ENCODE measurements around the gene UBE2Z. TPM values are rescaled to one million over a fixed set of nuclear protein-coding genes. Genes with fewer than 3 reads are reported as not detected.
A peak's percentile ranks its signal among the peaks of the same experiment; 100 is the strongest.

Gene UBE2Z
- total and polyA plus RNA-seq, 2 of the 13 experiments (the other 11 are each of a cell fraction or from before 2014, with no cell fraction given): 63.2 to 122 TPM

DNA sequence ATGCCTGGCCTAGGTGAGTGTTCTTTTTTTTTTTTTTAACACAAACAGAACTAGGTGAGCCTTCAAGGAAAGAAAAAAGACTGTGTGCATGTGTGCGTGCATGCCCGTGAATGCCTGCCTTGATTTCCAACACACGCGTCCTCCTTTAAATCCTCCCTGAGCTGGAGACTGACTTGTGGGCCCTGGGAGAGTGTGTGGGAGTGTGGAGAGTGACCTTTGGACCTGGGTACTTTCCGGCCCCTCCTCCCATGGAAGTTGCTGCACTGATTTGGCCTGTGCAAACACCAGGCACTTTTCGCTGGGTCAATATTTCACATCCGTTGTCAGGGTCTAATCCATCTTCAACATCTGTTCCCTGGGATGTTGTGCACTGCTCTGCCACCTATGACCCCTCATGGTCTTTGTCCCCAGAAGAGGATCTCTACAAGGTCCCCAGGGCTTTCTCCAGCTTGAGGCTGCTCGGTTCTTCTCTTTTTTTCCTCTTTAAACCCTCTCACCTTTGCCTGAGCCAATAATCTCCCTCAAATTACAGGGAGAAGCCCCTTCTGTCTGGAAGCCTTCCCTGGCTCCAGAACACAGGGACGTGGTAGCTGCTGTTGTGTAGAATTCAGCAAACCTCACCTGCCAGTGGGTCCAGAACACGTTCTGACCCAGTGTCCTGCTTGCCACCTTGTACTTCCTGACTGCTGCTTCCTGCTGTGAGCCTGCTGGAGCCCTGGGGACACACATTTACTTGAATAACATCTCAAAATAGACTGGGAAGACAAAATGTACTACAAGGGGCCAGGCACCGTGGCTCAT lies 36.5 kb upstream of the UBE2Z start (continued):
- TF ChIP-seq, protein P1, sequence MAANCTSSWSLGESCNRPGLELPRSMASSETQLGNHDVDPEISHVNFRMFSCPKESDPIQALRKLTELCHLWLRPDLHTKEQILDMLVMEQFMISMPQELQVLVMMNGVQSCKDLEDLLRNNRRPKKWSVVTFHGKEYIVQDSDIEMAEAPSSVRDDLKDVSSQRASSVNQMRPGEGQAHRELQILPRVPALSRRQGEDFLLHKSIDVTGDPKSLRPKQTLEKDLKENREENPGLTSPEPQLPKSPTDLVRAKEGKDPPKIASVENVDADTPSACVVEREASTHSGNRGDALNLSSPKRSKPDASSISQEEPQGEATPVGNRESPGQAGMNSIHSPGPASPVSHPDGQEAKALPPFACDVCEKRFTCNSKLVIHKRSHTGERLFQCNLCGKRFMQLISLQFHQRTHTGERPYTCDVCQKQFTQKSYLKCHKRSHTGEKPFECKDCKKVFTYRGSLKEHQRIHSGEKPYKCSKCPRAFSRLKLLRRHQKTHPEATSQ (CRISPR knock-in tag; IDR thresholded peaks at IDR 0.05; ENCODE audit: borderline replicate concordance): peak; percentile 96; the same call in 1 of the 2 replicates
- TF ChIP-seq, protein P2, sequence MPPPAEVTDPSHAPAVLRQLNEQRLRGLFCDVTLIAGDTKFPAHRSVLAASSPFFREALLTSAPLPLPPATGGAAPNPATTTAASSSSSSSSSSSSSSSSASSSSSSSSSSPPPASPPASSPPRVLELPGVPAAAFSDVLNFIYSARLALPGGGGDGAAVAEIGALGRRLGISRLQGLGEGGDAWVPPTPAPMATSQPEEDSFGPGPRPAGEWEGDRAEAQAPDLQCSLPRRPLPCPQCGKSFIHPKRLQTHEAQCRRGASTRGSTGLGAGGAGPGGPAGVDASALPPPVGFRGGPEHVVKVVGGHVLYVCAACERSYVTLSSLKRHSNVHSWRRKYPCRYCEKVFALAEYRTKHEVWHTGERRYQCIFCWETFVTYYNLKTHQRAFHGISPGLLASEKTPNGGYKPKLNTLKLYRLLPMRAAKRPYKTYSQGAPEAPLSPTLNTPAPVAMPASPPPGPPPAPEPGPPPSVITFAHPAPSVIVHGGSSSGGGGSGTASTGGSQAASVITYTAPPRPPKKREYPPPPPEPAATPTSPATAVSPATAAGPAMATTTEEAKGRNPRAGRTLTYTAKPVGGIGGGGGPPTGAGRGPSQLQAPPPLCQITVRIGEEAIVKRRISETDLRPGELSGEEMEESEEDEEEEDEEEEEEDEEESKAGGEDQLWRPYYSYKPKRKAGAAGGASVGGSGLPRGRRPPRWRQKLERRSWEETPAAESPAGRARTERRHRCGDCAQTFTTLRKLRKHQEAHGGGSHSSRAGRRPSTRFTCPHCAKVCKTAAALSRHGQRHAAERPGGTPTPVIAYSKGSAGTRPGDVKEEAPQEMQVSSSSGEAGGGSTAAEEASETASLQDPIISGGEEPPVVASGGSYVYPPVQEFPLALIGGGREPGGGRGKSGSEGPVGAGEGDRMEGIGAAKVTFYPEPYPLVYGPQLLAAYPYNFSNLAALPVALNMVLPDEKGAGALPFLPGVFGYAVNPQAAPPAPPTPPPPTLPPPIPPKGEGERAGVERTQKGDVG (CRISPR knock-in tag; IDR thresholded peaks at IDR 0.05; ENCODE audit: borderline replicate concordance): peak; percentile 67; the same call in 1 of the 2 replicates
- TF ChIP-seq, protein P3, sequence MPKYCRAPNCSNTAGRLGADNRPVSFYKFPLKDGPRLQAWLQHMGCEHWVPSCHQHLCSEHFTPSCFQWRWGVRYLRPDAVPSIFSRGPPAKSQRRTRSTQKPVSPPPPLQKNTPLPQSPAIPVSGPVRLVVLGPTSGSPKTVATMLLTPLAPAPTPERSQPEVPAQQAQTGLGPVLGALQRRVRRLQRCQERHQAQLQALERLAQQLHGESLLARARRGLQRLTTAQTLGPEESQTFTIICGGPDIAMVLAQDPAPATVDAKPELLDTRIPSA (CRISPR knock-in tag; IDR thresholded peaks at IDR 0.05; ENCODE audit: borderline replicate concordance): no peak
- TF ChIP-seq KLF12 (CRISPR knock-in tag; IDR thresholded peaks at IDR 0.05; ENCODE audit: borderline replicate concordance) (no peak), NCOA1 (CRISPR knock-in tag; IDR thresholded peaks at IDR 0.05) (peak; percentile 42; the same call in 1 of the 2 replicates), PRPF4 (IDR thresholded peaks at IDR 0.05; ENCODE audit: low read depth, low read length, poor library complexity, severe bottlenecking) (peak; percentile 79), KLF11 (CRISPR knock-in tag; IDR thresholded peaks at IDR 0.05) (no peak), ZNF777 (CRISPR knock-in tag; IDR thresholded peaks at IDR 0.05) (no peak), ZNF790 (CRISPR knock-in tag; IDR thresholded peaks at IDR 0.05; ENCODE audit: borderline replicate concordance) (no peak; the same call in 1 of the 2 replicates), MYNN (CRISPR knock-in tag; IDR thresholded peaks at IDR 0.05; ENCODE audit: low read depth) (0 out of 2 replicates have a peak, but pooled peaks have one; percentile 64), ZNF572 (CRISPR knock-in tag; IDR thresholded peaks at IDR 0.05) (0 out of 2 replicates have a peak, but pooled peaks have one; percentile 18), JUN (CRISPR knock-in tag; IDR thresholded peaks at IDR 0.05) (0 out of 2 replicates have a peak, but pooled peaks have one; percentile 62), HOXA9 (CRISPR knock-in tag; IDR thresholded peaks at IDR 0.05; ENCODE audit: borderline replicate concordance) (no peak)
- TF ChIP-seq, protein P4, sequence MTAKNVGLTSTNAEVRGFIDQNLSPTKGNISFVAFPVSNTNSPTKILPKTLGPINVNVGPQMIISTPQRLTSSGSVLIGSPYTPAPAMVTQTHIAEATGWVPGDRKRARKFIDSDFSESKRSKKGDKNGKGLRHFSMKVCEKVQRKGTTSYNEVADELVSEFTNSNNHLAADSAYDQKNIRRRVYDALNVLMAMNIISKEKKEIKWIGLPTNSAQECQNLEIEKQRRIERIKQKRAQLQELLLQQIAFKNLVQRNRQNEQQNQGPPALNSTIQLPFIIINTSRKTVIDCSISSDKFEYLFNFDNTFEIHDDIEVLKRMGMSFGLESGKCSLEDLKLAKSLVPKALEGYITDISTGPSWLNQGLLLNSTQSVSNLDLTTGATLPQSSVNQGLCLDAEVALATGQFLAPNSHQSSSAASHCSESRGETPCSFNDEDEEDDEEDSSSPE (CRISPR knock-in tag; IDR thresholded peaks at IDR 0.05): peak; percentile 71; the same call in 1 of the 2 replicates
- TF ChIP-seq, protein P5, sequence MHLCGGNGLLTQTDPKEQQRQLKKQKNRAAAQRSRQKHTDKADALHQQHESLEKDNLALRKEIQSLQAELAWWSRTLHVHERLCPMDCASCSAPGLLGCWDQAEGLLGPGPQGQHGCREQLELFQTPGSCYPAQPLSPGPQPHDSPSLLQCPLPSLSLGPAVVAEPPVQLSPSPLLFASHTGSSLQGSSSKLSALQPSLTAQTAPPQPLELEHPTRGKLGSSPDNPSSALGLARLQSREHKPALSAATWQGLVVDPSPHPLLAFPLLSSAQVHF (CRISPR knock-in tag; IDR thresholded peaks at IDR 0.05): no peak
- TF ChIP-seq, protein P6, sequence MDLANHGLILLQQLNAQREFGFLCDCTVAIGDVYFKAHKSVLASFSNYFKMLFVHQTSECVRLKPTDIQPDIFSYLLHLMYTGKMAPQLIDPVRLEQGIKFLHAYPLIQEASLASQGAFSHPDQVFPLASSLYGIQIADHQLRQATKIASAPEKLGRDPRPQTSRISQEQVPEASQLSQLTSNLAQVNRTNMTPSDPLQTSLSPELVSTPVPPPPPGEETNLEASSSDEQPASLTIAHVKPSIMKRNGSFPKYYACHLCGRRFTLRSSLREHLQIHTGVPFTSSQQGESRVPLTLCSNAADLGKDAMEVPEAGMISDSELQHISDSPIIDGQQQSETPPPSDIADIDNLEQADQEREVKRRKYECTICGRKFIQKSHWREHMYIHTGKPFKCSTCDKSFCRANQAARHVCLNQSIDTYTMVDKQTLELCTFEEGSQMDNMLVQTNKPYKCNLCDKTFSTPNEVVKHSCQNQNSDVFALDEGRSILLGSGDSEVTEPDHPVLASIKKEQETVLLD (CRISPR knock-in tag; IDR thresholded peaks at IDR 0.05; ENCODE audit: low read depth): no peak
- TF ChIP-seq, protein P7, sequence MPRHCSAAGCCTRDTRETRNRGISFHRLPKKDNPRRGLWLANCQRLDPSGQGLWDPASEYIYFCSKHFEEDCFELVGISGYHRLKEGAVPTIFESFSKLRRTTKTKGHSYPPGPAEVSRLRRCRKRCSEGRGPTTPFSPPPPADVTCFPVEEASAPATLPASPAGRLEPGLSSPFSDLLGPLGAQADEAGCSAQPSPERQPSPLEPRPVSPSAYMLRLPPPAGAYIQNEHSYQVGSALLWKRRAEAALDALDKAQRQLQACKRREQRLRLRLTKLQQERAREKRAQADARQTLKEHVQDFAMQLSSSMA (CRISPR knock-in tag; IDR thresholded peaks at IDR 0.05): peak; percentile 55

Data from HepG2 (cell line).